H1 (cell line): ENCODE results near the gene ETV7. TPM values are rescaled to one million over a fixed set of nuclear protein-coding genes. Genes with fewer than 3 reads are reported as not detected.

Experiments
- CTCF ChIA-PET: fragments of 300-600 bp; sonication (Branson Sonifier 250); formaldehyde crosslinking; loops from one replicate; lab custom pipeline; 2021; ENCODE audit not compliant: partially characterized antibody; lab: Charles Lee
- POLR2A ChIA-PET: fragments of 300-600 bp; sonication (Branson Sonifier 250); formaldehyde crosslinking; loops from one replicate; lab custom pipeline; 2021; ENCODE audit warnings: inconsistent platforms; ENCODE audit not compliant: partially characterized antibody; lab: Charles Lee
- DNase-seq, 2 experiments: peaks; one replicate each; pipeline versions ENCODE4 v3.0.0 to v3.0.0-alpha.2; 2010 to 2022; ENCODE audit warnings: low spot score in 2 of 2, low read depth in 1 of 2, mixed read lengths in 1 of 2
- FAIRE-seq: peaks from 2 replicates; lab custom pipeline; 2011; peaks lifted over from hg19 to GRCh38; lab: Jason Lieb, UNC
- H2AFZ ChIP-seq: 2 replicates; pipeline ENCODE4 v1.8.1; 2012; ENCODE audit warnings: low read length, inconsistent platforms
- H2AK5ac ChIP-seq: 2 replicates; pipeline ENCODE4 v1.6.1; 2013; ENCODE audit warnings: low read depth, low read length
- H2BK120ac ChIP-seq: replicated peaks from 2 replicates; pipeline ENCODE3; 2013; ENCODE audit warnings: low read depth, low read length, inconsistent platforms
- H2BK12ac ChIP-seq: 2 replicates; pipeline ENCODE4 v1.6.1; 2013; ENCODE audit warnings: low read depth, low read length
- H2BK15ac ChIP-seq: 2 replicates; pipeline ENCODE4 v1.6.1; 2013; ENCODE audit warnings: low read length
- H2BK20ac ChIP-seq: 2 replicates; pipeline ENCODE4 v1.6.1; 2013; ENCODE audit warnings: low read length
- H2BK5ac ChIP-seq: 2 replicates; pipeline ENCODE4 v1.6.1; 2013; ENCODE audit warnings: low read depth, low read length
- H3K14ac ChIP-seq: 2 replicates; pipeline ENCODE4 v1.6.1; 2013; ENCODE audit warnings: inconsistent platforms; ENCODE audit not compliant: insufficient read length
- H3K18ac ChIP-seq: 2 replicates; pipeline ENCODE4 v1.6.1; 2013; ENCODE audit warnings: low read length; ENCODE audit errors: extremely low read depth
- H3K23ac ChIP-seq: 2 replicates; pipeline ENCODE4 v1.6.1; 2013; ENCODE audit warnings: inconsistent platforms; ENCODE audit not compliant: insufficient read length
- H3K23me2 ChIP-seq: 2 replicates; pipeline ENCODE4 v1.6.1; 2013; ENCODE audit warnings: low read depth, low read length
- H3K27ac ChIP-seq: 2 replicates; pipeline ENCODE4 v1.6.1; 2011; ENCODE audit warnings: low read depth, low read length, inconsistent platforms
- H3K27me3 ChIP-seq, 4 experiments: replicated peaks in 1 of 4; 1 replicate in 1 of 4; 2 replicates in 3 of 4; pipeline versions ENCODE4 v1.6.1 to v1.8.1; 2011 to 2013; ENCODE audit warnings: low read length in 3 of 4, mild to moderate bottlenecking in 3 of 4, inconsistent platforms in 2 of 4, mixed read lengths in 2 of 4, moderate library complexity in 1 of 4; ENCODE audit not compliant: control insufficient read depth in 3 of 4, insufficient read depth in 3 of 4; ENCODE audit errors: extremely low read depth in 1 of 4
- H3K36me3 ChIP-seq, 4 experiments: 2 replicates each; pipeline versions ENCODE4 v1.6.1 to v1.8.1; 2011 to 2013; ENCODE audit warnings: mild to moderate bottlenecking in 4 of 4, low read length in 3 of 4, moderate library complexity in 2 of 4, control low read depth in 1 of 4, inconsistent platforms in 1 of 4; ENCODE audit not compliant: insufficient read depth in 4 of 4, control insufficient read depth in 2 of 4
- H3K4ac ChIP-seq: replicated peaks from 2 replicates; pipeline ENCODE3; 2013; ENCODE audit warnings: low read length, low read depth, mixed read lengths, inconsistent platforms; ENCODE audit not compliant: insufficient read length
- H3K4me1 ChIP-seq, 4 experiments: replicated peaks in 1 of 4; 1 replicate in 1 of 4; 2 replicates in 3 of 4; pipeline versions ENCODE4 v1.6.1 to v1.8.1; 2011 to 2013; ENCODE audit warnings: low read length in 3 of 4, inconsistent platforms in 2 of 4, mixed read lengths in 1 of 4; ENCODE audit not compliant: insufficient read depth in 4 of 4, control insufficient read depth in 3 of 4
- H3K4me2 ChIP-seq, 2 experiments: 2 replicates each; pipeline versions ENCODE4 v1.6.1 to v1.8.1; 2011 to 2013; ENCODE audit warnings: low read depth in 2 of 2, low read length in 2 of 2, control low read depth in 1 of 2, inconsistent platforms in 1 of 2, mild to moderate bottlenecking in 1 of 2; ENCODE audit not compliant: insufficient read depth in 1 of 2
- H3K4me3 ChIP-seq, 4 experiments: fragments of 200-600, 300-600 bp in 1 of 4; sonication (generic), shearing (Covaris generic), sonication (Bioruptor Twin) in 1 of 4; 2 replicates each; pipeline versions ENCODE4 v1.5.1 to v1.8.1; 2011 to 2016; ENCODE audit warnings: low read length in 4 of 4, low read depth in 3 of 4, control low read depth in 2 of 4, inconsistent platforms in 2 of 4, mild to moderate bottlenecking in 2 of 4, mixed read lengths in 1 of 4, moderate library complexity in 1 of 4; ENCODE audit not compliant: insufficient read depth in 2 of 4; ENCODE audit errors: extremely low read depth in 1 of 4
- H3K56ac ChIP-seq: replicated peaks from 2 replicates; pipeline ENCODE3; 2013; ENCODE audit warnings: low read depth, mild to moderate bottlenecking, mixed read lengths, low read length, inconsistent platforms; ENCODE audit not compliant: insufficient read length
- H3K79me1 ChIP-seq: 2 replicates; pipeline ENCODE4 v1.6.1; 2013; ENCODE audit warnings: low read depth, low read length, control low read depth
- H3K79me2 ChIP-seq, 2 experiments: 2 replicates each; pipeline versions ENCODE4 v1.6.1 to v1.8.1; 2012 to 2013; ENCODE audit warnings: low read length in 2 of 2, mild to moderate bottlenecking in 2 of 2, inconsistent platforms in 1 of 2; ENCODE audit not compliant: insufficient read depth in 2 of 2, control insufficient read depth in 1 of 2
- H3K9ac ChIP-seq, 4 experiments: replicated peaks in 1 of 4; 1 replicate in 1 of 4; 2 replicates in 3 of 4; pipeline versions ENCODE4 v1.6.1 to v1.8.1; 2011 to 2013; ENCODE audit warnings: low read depth in 3 of 4, low read length in 3 of 4, control low read depth in 2 of 4, mild to moderate bottlenecking in 2 of 4, moderate library complexity in 2 of 4, inconsistent platforms in 1 of 4; ENCODE audit errors: extremely low read depth in 1 of 4
- H3K9me3 ChIP-seq, 2 experiments: 2 replicates each; pipeline versions ENCODE4 v1.6.1 to v1.8.1; 2012 to 2013; ENCODE audit warnings: mild to moderate bottlenecking in 2 of 2, moderate library complexity in 2 of 2, control low read depth in 1 of 2, inconsistent platforms in 1 of 2, low read depth in 1 of 2, low read length in 1 of 2, mixed read lengths in 1 of 2; ENCODE audit not compliant: insufficient read depth in 2 of 2
- H4K20me1 ChIP-seq, 2 experiments: replicated peaks in 1 of 2; 2 replicates each; pipeline versions ENCODE3 to v1.8.1; 2011 to 2013; ENCODE audit warnings: inconsistent platforms in 2 of 2, low read length in 2 of 2, mild to moderate bottlenecking in 1 of 2; ENCODE audit not compliant: insufficient read depth in 2 of 2, control insufficient read depth in 1 of 2
- H4K5ac ChIP-seq: 2 replicates; pipeline ENCODE4 v1.6.1; 2013; ENCODE audit warnings: low read length, low read depth, mixed read lengths, inconsistent platforms; ENCODE audit not compliant: insufficient read length
- H4K8ac ChIP-seq: 2 replicates; pipeline ENCODE4 v1.8.0; 2013; ENCODE audit warnings: mild to moderate bottlenecking, moderate library complexity, low read length, inconsistent platforms; ENCODE audit not compliant: insufficient read depth; ENCODE audit errors: extremely low read depth
- H4K91ac ChIP-seq: replicated peaks from 2 replicates; pipeline ENCODE3; 2013; ENCODE audit warnings: low read length, mixed read lengths, inconsistent platforms; ENCODE audit not compliant: insufficient read length
- ATF3 ChIP-seq: IDR thresholded peaks from 2 replicates; pipeline ENCODE4 v1.6.1; 2011; ENCODE audit warnings: low read depth, mild to moderate bottlenecking, low read length; ENCODE audit not compliant: insufficient read depth
- CBX8 ChIP-seq: fragments of 300-800, 300-1000 bp; sonication (generic); IDR thresholded peaks from 2 replicates; pipeline ENCODE4 v1.7.1; 2016; ENCODE audit warnings: low read depth, low read length, borderline replicate concordance
- CEBPB ChIP-seq: IDR thresholded peaks from 2 replicates; pipeline ENCODE4 v1.6.1; 2012; ENCODE audit warnings: low read depth, low read length
- CHD1 ChIP-seq: IDR thresholded peaks from 2 replicates; pipeline ENCODE4 v1.6.1; 2012; ENCODE audit warnings: low read depth, low read length, improper control_type of control experiment
- CHD2 ChIP-seq: IDR thresholded peaks from 2 replicates; pipeline ENCODE4 v1.6.1; 2012; ENCODE audit warnings: low read length, improper control_type of control experiment
- CREB1 ChIP-seq: IDR thresholded peaks from 2 replicates; pipeline ENCODE4 v1.6.1; 2012; ENCODE audit warnings: inconsistent platforms
- GTF2F1 ChIP-seq: IDR thresholded peaks from 2 replicates; pipeline ENCODE4 v1.6.1; 2012; ENCODE audit warnings: low read depth, low read length, improper control_type of control experiment, borderline replicate concordance
- HDAC2 ChIP-seq, 2 experiments: fragments of 300-600 bp in 1 of 2; sonication (generic) in 1 of 2; IDR thresholded peaks; 2 replicates each; pipeline ENCODE4 v1.6.1; 2011 to 2012; ENCODE audit warnings: low read depth in 2 of 2, low read length in 2 of 2, mild to moderate bottlenecking in 2 of 2, moderate library complexity in 2 of 2, borderline replicate concordance in 1 of 2, inconsistent platforms in 1 of 2
- MAX ChIP-seq: IDR thresholded peaks from 2 replicates; pipeline ENCODE4 v1.6.1; 2012; ENCODE audit warnings: inconsistent platforms
- NRF1 ChIP-seq: IDR thresholded peaks from 2 replicates; pipeline ENCODE4 v1.6.1; 2011; ENCODE audit warnings: mild to moderate bottlenecking, low read depth, low read length, improper control_type of control experiment
- RNF2 ChIP-seq: fragments of 200-900, 300-1000 bp; sonication (generic); IDR thresholded peaks from 2 replicates; pipeline ENCODE4 v1.7.1; 2016; ENCODE audit warnings: borderline replicate concordance, low read depth, mild to moderate bottlenecking, antibody characterized with exemption, low read length; ENCODE audit not compliant: poor library complexity, severe bottlenecking; ENCODE audit errors: missing control alignments
- SIX5 ChIP-seq: IDR thresholded peaks from 2 replicates; pipeline ENCODE4 v1.6.1; 2011; ENCODE audit warnings: mild to moderate bottlenecking, low read depth, low read length
- TAF7 ChIP-seq: optimal IDR thresholded peaks from 2 replicates; pipeline ENCODE3; 2011; ENCODE audit warnings: low read depth, mild to moderate bottlenecking, inconsistent platforms, low read length, moderate library complexity, borderline replicate concordance
- TEAD4 ChIP-seq: IDR thresholded peaks from 2 replicates; pipeline ENCODE4 v1.6.1; 2012; ENCODE audit warnings: low read depth, low read length, inconsistent platforms, mixed read lengths
- WGBS, 2 experiments: shearing (Covaris generic) in 1 of 2; methylation state at CpG; one replicate each; pipeline versions ENCODE4 v1.1.6 to v1.1.7; 2013 to 2015; ENCODE audit warnings: low lambda C conversion rate in 2 of 2, mixed read lengths in 2 of 2, inconsistent platforms in 1 of 2, low coverage in 1 of 2, missing lambda C conversion rate in 1 of 2; ENCODE audit not compliant: insufficient replicate concordance in 2 of 2, insufficient coverage in 1 of 2, insufficient read length in 1 of 2; ENCODE audit errors: extremely low coverage in 1 of 2, missing lambda C conversion rate in 1 of 2; 5-methylcytosine and 5-hydroxymethylcytosine counted together
- polyA plus RNA-seq, 7 experiments: library from polyadenylated mRNA; depleted of rRNA in 3 of 7; stranded (reverse) in 5 of 7; unstranded in 2 of 7; fragments of >200 nt in 5 of 7; fragments of 200-250 nt in 2 of 7; gene quantifications; 1 replicate in 5 of 7; 2 replicates in 1 of 7; 4 replicates in 1 of 7; pipeline versions ENCODE4 v1.2.1 to v1.2.3, GENCODE V29; 2011 to 2013; ENCODE audit warnings: missing spikeins in 2 of 7, mixed read lengths in 2 of 7
- total RNA-seq: library from RNA; stranded (reverse); fragmentation: NEBNext Ultra II Directional; extraction: Animal tissue kit (Norgen Biotek cat#: 25700); gene quantifications from 2 replicates; pipeline ENCODE4 v1.2.1, GENCODE V29; 2021

Gene ETV7
- total and polyA plus RNA-seq, 2 of the 8 experiments (the other 6 are each of a cell fraction or from before 2014, with no cell fraction given): 0.54 to 2.4 TPM

GRCh38 chr6:36374972-36375371, 12.5 kb downstream of the ETV7 start:
- Histone ChIP-seq H2AK5ac (no peak overlapping the region), H2BK120ac (no peak overlapping the region), H4K91ac (no peak overlapping the region), H3K23ac (no peak overlapping the region), H2BK20ac (no peak overlapping the region), H3K14ac (no peak overlapping the region), H3K79me2 (no peaks in the 10 kb centered on the region), H3K4me1 (peaks cover 0 to 10% (median 6%) of the 10 kb centered on the region in 4 experiments; a peak in 4 of 7 replicates), H3K56ac (no peak overlapping the region), H2BK5ac (no peak overlapping the region), H3K27ac (no peak overlapping the region), H3K36me3 (no peaks in the 10 kb centered on the region), H3K4me3 (no peak overlapping the region), H3K4me2 (no peak overlapping the region), H2BK15ac (no peak overlapping the region), H2BK12ac (no peak overlapping the region), H3K9ac (no peak overlapping the region), H4K8ac (no peak overlapping the region), H3K79me1 (no peaks in the 10 kb centered on the region), H2AFZ (no peak overlapping the region), H3K9me3 (no peaks in the 10 kb centered on the region), H4K5ac (no peak overlapping the region), H3K18ac (no peak overlapping the region), H3K23me2 (no peaks in the 10 kb centered on the region; the same call in 1 of the 2 replicates), H3K4ac (no peak overlapping the region), H4K20me1 (no peaks in the 10 kb centered on the region), H3K27me3 (no peaks in the 10 kb centered on the region)
- ChIA-PET POLR2A (interaction anchor here (0.9 kb wide), 1 partner anchor 12 kb away, joined by 3 read pairs; no protein-coding TSS in a partner anchor), CTCF (interaction anchor here (0.6 to 1.8 kb wide), 7 partner anchors 9 to 355 kb away, joined by 3 to 6 read pairs (median 4); no protein-coding TSS in a partner anchor)
- 96% methylated on average over 8 of the region's 8 CpGs; no CpG with 5 or more reads in 1 of the 2 experiments for whole genome bisulfite sequencing, 2 experiments
- DNase-seq: no peak
- no peak for FAIRE-seq
- no peak for TF ChIP-seq ATF3
- no peak for TF ChIP-seq MAX
- no peak for TF ChIP-seq RNF2
- no peak for TF ChIP-seq CEBPB
- TF ChIP-seq GTF2F1: no peak
- TF ChIP-seq CHD1: no peak
- no peak for TF ChIP-seq CBX8
- TF ChIP-seq HDAC2 (IDR thresholded peaks at IDR 0.05; ENCODE audit: borderline replicate concordance in 1 of 2, low read depth in 2 of 2, low read length in 2 of 2): no peak
- TF ChIP-seq CREB1: no peak
- no peak for TF ChIP-seq NRF1
- no peak for TF ChIP-seq SIX5
- TF ChIP-seq TAF7: no peak
- no peak for TF ChIP-seq TEAD4
- no peak for TF ChIP-seq CHD2
